HG03565 (cell line): ENCODE measurements around the gene CDH4.

Experiments
- ATAC-seq: cut with Tn5 transposase; IDR thresholded peaks from one replicate; pipeline ENCODE4 v1.9.1; 2021; ENCODE audit warnings: mild to moderate bottlenecking, moderate library complexity; ENCODE audit not compliant: unreplicated experiment

The CDH4 gene

DNA sequence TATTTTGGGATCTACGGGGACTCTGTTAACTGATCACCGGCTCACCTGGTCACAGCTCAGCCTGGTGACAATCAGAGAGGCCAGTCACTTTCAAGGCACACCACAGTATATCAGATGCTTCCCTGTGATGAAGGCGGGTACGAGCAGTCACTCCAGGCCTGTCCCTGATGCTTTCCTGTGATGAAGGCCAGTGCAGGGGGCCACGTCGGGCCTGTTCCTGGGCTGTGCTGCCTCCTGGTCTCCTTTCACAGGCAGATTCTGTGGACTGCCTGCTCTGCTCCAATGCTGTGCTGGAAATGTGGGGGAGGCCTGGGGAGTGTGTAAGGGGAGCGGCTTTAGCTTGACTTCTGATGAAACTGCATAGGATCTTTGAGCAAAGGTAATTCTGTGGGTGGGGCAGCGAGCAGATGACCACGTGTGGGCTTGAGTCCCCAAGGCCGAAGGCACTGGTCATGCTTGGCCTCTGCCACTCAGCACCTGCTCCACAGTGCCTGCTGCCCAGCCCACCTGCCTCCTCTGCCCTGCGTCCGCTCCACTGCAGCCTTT is 441.1 kb downstream of the CDH4 start:
- ATAC-seq, result no peak

- no peak for ATAC-seq
Measured at GRCh38 chr20:61694682-61695081, 442.6 kb downstream of the CDH4 start.

DNA sequence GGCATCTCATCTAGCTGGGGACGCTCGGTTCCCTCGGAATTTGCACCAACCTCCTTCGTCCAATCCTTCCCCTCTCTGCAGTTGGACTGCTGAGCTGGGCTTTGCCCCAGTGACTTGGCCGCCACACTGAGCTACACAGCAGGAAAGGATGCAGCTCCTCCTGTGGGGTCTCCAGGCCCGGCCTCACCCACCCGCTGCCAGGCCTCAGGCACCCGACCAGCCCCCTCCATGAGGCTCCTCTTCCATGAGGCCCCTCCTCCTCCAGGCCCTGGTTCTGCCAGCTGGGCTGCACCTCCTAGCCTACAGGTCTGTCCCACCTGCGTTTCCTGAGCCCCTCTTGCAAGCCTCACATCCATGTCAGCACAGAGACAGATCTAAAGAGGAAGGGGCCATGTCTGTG is 443.7 kb downstream of the CDH4 start:
- no peak for ATAC-seq

DNA sequence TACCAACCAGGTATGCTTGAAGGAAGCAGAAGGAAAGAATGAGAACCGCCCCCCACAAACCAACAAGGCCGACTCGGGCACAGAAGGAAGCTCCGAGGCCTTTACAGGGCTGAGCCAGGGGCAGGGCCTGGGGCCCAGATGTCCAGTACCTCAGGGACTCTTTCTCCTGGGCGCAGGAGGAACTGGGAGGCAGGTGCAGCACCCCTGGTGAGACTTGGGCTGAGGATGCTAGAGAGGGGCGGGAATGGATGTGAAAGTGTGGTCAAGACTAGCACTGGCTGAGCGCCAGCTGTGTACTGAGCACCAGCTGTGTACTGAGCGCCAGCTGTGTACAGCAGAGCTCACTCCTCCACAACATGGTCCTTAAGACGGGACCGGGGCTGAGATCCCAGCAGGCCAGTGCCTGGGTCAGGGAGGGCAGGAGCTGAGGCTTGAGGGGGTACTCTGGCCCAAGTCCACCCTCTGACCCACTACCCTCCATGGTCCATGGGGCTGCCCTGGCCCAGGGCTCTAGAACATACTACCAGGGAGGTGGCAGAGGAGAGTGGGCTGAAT is 444.2 kb downstream of the CDH4 start:
- ATAC-seq, result no peak

DNA sequence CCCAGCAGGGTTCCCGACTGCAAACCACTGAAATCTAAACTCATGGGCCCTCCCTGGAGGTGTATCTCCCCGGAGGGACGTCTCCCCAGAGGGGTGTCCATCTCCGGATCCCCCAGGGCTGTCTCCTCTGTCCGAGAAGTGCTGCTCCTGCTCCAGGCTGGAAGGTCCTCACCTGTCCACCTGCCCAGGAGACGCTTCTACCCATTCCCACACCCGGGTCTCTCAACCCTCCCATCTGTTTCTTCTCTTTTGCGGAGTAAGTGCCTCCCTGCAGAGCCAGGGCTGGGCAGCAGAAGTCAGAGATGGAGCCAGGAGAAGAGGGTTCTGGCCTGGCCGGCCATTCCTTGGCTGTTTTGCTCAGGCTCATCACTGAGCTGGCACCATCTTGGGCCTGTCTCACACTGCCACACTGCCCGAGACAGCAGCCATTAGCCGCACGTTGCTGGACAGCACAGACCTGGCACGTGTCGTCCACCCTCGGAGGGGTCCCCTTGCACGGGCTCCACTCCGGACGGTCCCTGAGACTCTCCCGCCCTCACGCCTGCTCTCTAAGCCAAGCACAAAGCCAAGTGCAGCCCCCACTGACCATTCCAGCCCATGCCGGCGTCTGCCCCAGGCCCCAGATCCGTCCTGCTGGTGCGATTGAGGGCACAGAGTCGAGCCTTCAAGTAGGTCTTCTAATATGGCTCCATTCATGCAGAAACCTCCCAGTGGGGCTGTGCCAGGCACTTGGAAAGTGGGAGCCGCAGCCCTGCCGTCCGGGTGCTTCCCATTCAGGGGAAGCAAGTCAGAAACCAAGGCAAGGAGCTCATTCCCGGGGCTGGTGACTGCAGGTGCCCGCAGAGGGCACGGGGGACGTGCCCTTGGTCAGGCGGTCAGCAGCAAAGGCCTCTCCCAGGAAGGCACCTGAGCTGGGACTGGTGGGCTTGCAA is 445.9 kb downstream of the CDH4 start:
- no peak for ATAC-seq

GRCh38 chr20:61698598-61699494 is 446.8 kb downstream of the CDH4 start:
- no peak for ATAC-seq

GRCh38 chr20:61699495-61700374 is 447.7 kb downstream of the CDH4 start:
- no peak for ATAC-seq

GRCh38 chr20:61700595-61701140 is 448.6 kb downstream of the CDH4 start:
- ATAC-seq, result no peak

DNA sequence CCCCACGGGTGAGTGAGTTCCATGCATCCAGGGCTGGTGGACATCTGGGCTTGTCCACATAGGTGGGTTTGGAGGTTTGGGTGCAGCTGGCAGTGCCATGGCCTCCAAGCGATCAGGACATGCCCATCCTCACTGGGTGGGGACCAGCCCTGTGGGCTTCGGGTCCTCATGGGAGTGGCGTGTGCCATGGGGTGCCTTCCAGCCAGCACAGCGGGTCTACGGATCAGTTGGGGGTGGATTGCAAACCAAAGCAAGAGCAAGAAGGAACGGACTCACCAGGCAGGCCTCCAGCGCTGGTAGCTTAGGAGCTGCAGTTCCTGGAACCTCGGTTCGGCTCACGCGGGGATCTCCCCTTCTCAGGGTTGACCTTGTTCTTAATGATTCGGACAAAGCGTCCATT is 449.3 kb downstream of the CDH4 start:
- ATAC-seq, result no peak

- no peak for ATAC-seq
Measured at GRCh38 chr20:61701802-61702201, 449.7 kb downstream of the CDH4 start.

- ATAC-seq, result no peak
Measured at GRCh38 chr20:61702246-61702645, 450.2 kb downstream of the CDH4 start.

DNA sequence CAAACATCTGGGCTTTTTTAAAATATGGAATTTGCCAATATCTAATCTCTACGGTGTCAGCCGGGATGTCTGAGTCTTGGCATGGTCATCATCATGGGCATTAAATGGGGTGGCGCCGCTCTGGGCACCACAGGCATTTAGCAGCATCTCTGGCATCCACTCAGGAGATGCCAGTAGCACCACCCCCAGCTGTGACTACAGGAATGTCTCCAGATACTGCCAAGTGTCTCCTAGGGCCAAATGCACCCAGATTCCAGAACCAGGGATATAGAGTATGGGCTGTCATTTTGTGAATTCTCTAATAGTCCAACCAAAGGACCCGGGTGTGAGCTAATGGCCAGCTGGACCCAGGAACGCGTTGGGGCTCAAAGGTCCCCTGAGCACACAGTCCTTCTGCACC is 452.6 kb downstream of the CDH4 start:
- no peak for ATAC-seq

DNA sequence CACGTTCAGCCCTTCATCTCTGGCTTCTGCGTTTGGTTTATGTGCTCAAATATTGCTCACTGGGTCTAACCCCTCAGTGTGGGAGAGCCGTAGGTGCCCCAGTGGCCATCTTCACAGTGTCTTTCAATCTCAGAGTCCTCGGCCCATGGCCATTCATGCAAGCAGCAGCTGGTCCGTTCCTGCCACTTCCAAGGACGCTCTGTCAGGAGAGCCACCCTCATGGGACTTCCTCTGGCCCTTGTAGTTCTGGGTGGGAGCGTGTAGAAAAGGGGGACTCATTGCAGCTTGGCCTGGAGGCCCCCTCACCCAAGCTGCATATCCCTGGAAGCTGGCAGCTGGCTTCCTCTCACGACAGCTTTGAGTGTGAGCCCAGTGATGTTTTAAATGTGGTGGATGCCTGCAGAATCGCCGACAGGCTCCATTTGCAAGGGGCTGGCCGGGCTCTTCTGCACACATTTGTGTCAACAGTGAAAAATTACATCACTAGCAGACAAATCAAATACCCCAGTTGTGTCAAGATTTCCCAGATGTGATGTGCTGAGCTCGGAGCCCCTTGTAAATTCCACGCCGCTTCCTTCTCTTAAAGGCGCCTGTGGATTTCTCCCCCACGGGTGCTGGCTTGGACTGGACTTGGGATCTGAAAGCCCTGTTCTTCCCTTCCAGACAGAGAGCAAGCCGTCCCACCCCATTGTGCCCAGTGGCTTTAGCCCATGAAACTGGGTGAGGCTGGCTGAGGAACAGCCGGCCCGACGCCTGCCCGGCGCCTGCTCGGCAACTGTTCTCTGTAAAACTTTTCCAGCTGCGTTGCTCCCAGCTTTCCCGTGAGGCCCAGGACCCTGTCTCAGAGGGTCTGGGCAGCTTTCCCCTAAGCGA is 453.6 kb downstream of the CDH4 start:
- ATAC-seq, result no peak

- ATAC-seq, result no peak
Measured at GRCh38 chr20:61706259-61706961, 454.3 kb downstream of the CDH4 start.

- no peak for ATAC-seq
Measured at GRCh38 chr20:61708891-61709290, 456.8 kb downstream of the CDH4 start.

DNA sequence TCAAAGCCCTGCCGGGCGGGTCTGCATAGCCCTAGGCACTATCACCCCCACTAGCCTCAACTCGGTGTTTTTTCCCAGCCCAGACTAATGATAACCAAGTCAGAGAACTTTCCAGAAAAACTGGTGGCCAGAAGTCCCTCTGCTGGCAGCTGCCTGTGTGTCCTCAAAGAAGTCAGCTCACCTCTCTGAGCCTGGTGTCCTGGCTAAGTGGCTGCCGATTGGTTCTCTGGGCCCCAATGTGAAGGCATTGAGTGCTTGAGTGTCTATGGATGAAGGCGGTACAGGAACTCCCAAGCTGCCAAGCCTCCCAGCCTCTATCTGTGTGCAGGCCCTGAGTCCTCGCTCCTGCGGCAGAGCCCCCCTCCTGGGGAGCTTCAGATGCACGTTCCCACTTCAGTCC is 458.0 kb downstream of the CDH4 start:
- no peak for ATAC-seq

DNA sequence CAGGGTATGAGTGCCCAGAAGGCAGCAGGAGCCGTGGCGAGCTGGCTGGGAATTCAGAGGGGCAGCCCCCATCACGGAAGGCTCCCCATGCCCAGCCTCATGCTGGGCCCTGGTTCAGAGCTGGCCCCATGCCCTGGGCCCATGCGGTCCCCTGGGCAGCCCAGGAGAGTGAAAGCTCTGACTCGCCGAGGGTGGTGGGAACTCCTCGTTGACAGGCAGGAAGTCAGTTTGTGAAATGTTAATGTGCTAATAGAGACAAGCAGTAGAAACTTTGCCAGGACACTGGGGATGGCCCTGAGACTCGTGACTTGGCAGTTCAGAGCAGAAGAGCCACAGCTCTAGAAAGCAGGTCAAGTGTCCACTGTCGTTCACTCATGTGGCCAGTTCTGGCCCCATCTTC is 460.6 kb downstream of the CDH4 start:
- no peak for ATAC-seq

DNA sequence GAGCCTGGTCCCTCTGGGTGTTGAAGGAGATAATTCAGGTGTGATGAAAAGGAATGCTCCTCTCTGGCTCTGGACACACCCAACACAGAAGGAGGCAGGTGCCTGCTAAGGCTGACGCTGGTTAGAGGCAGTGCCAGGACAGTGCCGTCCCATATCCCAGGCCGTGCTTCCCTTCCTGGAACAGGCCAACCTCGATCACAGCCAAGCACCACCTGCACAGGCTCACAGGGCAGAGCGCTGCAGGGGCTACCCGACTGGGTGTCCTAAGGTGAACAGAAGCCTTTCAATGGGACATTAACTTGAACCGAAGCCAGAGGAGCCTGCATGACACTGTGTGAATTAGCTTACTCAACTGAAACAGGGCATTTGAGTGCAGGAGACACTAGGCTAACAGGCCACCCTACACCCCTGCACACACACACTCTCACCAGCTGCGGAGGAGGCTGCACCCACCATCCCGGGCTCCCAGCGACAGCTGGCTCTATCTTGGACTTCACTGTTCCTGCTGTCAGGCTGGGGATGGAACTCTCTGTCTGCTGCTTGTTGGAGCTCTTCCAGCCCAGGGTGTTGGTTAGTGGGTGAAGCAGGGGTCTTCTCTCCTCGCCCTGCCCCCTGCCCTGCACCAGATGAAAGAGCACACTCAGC is 466.4 kb downstream of the CDH4 start:
- ATAC-seq, result no peak
